22Rv1 (cell line): ENCODE data around the gene OPRL1.

Experiments used
- H3K27ac ChIP-seq: fragments of 450-650 bp; 2 replicates; pipeline ENCODE4 v1.5.1; 2017
- ZFX ChIP-seq: fragments of 450-650 bp; IDR thresholded peaks from 2 replicates; pipeline ENCODE4 v1.6.1; 2017; ENCODE audit warnings: antibody characterized with exemption, borderline replicate concordance
- TF ChIP-seq, protein P1 (sequence below): fragments of 450-650 bp; IDR thresholded peaks from 2 replicates; pipeline ENCODE4 v1.5.1; 2017; ENCODE audit warnings: mild to moderate bottlenecking

OPRL1 gene

DNA sequence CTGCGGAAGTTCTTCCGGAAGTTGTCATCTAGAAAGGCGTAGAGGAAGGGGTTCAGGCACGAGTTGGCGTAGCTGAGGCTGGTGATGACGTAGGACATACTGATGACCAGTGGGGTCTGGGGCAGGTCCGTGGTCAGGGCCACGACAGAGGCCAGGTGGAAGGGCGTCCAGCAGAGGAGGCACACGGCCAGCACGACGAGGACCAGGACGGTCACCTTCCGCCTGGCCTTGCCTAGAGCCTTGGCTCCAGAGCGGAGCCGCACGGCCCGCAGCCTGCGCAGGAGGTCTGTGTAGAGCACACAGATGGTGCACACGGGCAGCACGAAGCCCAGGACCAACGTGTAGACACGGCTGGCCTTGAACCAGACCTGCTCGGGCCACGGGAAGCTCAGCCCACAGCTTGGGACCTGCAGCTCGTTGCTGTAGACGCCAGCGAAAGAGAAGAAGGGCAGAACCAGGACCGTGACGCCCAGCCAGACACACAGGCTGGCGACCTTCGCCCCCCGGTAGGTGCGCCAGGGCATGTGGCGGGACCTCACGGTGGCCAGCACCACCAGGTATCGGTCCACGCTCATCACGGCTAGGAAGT lies 26.1 kb downstream of the OPRL1 start:
- no peak for TF ChIP-seq ZFX
- TF ChIP-seq, protein P1, sequence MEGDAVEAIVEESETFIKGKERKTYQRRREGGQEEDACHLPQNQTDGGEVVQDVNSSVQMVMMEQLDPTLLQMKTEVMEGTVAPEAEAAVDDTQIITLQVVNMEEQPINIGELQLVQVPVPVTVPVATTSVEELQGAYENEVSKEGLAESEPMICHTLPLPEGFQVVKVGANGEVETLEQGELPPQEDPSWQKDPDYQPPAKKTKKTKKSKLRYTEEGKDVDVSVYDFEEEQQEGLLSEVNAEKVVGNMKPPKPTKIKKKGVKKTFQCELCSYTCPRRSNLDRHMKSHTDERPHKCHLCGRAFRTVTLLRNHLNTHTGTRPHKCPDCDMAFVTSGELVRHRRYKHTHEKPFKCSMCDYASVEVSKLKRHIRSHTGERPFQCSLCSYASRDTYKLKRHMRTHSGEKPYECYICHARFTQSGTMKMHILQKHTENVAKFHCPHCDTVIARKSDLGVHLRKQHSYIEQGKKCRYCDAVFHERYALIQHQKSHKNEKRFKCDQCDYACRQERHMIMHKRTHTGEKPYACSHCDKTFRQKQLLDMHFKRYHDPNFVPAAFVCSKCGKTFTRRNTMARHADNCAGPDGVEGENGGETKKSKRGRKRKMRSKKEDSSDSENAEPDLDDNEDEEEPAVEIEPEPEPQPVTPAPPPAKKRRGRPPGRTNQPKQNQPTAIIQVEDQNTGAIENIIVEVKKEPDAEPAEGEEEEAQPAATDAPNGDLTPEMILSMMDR: no peak
- no peak overlapping the region for H3K27ac ChIP-seq

DNA sequence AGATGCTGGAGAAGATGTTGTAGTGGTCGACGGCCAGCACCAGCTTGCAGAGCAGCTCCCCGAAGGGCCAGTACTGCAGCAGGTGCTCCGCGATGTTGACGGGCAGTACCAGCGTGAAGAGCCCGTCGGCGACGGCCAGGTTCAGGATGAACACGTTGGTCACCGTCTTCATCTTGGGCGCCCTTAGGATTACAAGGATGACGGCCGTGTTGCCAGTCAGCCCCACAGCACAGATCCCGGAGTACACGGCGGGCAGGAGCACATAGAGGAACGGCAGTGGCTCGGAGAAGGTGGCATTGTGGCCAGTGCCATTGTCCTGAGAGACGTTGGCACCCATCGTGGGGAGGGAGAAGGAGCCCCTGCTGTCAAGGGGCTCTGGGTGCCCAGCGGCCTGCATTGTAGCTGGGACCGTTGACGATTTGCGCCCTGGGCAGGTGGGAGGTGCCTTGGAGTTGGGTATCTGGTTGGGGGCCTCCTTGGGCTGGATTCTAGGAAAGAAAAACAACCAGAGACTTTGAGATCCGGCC lies 26.6 kb downstream of the OPRL1 start:
- H3K27ac ChIP-seq: no peak overlapping the region
- TF ChIP-seq, protein P1: no peak
- TF ChIP-seq ZFX: no peak

DNA sequence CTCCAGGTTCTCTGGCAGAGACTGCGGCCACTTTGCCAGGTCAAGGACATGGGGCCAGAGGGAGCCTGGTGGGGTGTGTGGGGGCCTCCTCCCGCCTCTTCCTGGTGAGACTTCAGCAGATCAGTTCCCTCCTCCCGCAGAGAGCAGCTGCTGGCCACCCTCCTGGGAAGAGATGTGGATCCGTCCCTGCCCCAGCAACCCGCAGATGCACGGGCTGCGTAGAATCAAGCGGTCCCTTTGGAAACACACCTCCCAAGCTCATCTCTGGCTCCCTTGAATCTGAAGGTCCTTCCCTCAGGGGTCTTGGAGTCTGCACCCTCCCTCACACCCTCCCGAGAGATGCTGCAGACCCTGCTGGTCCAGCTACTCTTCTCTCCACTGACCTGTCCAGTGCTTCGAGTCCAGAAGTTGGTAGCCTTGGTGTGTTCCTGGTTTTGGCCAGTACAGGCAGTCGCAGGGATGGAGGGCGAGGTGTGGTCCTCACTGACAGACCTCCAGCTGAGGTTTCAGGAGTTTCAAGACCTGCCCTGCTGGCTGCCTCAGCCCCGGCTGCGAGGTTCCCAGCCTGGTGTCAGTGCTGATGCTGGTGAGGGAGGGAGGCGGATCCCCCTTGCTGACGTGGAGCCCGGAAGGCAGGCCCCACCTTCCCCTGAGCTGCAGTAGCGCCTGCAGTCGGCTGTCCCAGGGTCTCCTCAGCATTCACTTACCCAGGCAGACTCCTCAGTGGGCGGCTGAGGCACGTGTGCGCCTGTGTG lies 27.3 kb downstream of the OPRL1 start, which contains the start of gene NPBWR2:
NPBWR2 (minus strand) TSS at position 585 of the 755 bp plus-strand sequence. CDS start 734 bp downstream, outside the sequence.
- H3K27ac ChIP-seq: no peak within 1 kb of the TSS
- TF ChIP-seq, protein P1: no peak
- TF ChIP-seq ZFX: no peak

DNA sequence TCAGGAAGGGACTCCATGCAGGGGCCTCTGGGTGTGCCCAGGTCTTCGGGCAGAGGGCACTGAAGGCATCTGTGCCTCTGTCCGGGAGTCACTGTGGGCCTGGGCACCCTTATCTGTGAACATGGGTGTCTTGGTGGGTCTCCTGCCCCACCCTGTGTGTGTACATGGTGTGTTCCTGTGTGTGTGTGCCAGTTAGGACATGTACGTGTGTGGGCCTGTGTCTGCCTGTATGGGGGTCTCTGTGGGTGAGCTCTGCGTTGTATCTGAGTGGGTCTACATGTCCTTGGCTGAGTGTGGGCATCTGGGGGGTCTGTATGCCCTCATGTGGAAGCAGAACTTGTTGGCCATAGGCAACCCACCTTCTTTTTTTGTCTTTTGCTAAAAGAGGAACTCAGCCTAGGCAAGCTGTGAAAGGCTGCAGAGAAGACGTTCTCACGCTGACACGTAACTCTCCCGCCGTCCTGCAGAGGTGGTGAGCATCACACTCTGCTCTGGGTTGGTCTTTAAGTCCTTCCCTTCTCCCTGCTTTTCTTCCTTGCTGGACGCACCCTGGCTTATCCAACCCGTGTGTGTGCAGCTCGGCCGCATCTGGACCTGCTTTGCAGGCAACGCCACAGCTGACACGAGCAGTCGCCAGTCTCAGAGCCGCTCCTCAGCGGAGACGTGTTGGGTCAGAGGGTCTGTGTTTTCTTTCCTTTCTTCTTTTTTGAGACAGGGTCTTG lies 28.0 kb downstream of the OPRL1 start:
- H3K27ac ChIP-seq: no peak overlapping the region
- TF ChIP-seq ZFX: no peak
- TF ChIP-seq, protein P1: no peak

DNA sequence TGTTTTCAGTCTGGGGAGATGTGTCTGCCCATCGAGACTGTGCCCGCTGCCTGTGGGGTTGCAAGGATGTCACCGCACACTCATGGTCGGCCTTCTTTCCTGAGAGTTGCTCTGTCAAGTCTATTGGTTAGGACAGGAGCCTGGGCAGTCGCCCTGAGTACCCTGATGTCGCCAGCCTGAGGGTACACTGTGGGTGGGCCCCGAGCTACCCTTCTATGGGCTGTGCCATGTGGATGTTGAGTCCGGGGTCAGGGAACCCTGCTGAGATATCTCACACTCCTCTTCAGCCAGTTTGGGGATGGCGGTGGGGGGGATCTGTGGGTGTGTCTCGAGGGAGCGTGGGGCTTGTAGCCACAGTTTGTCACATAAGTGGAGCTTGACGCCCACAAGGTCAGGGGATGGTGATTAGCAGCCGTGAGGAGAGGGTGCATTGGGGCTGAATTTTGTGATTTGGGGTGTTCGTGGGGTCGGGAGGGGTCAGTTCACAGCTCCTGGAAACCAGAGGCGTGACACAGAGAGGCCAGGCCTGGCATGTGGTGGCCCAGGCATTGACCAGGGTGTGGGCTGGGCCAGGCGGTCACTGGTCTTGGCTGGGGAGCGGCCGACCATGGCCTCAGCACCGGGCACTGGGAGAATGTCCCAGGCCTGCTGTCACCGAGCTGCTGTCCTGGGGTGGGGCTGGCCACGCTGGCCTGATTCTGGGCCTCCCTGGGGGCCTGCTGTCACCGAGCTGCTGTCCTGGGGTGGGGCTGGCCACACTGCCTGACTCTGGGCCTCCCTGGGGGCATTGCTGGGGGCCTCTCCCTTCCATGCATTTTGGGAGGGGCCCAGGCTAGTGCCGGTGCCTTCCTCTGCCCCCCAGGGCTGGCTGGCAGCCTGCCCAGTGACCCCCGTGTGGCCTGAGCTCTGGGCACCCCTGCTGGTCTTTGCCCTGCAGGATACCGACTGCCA lies 29.1 kb downstream of the OPRL1 start:
- TF ChIP-seq, protein P1: no peak
- TF ChIP-seq ZFX: no peak
- no peak overlapping the region for H3K27ac ChIP-seq

DNA sequence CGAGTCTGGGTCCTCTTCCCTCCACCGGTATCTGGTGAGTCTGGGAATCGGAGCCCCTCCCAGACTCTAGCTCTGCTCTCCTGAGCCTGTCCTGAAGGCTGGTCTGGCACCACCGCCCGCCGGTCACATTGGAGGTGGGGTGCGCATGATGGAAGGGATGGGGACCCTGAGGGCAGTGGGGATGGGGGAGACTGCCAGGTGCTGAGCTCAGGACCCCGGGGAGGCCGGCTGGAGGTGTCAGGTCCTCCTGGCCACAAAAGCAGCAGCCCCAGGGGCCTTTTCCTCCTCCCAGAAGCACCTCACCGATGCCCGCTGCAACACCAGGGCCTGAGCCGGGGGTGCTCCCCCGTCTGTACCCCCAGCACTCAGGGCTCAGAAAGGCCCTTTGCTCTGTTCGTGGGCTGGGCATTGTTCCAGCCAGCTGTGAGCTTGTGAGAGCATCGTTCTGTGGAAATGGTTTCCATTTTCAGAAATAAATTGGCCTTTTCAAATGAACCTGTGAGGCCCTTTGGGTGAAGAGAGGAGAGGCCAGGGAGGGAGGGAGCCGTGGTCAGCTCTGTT lies 30.0 kb downstream of the OPRL1 start:
- no peak overlapping the region for H3K27ac ChIP-seq
- TF ChIP-seq ZFX: no peak
- TF ChIP-seq, protein P1: no peak
